ENCODE measurements around the gene LYZL4.

The LYZL4 gene

GRCh38 chr3:42369832-42370231, 40.6 kb downstream of the LYZL4 start:
- no peak for DNase-seq

DNA sequence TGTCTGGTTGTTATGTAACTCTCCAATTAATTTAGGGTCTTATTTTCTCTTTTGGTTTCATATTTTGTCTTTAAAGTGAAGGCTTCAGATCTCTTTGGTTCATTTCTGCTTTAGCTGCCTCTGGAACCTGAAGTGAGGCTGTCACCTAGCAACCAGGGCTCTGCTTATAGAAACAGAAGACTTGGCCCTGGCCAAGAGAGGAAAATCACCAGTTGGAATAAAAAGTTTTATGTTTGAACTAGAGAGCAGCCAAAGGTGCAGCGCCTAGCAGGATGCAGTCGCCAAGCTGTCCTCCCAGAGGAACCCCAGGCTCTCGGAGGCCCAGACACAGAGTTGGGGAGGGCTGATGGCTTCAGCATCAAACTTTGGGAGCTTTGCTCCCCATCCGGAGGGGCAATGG, 41.1 kb downstream of the LYZL4 start:
- peak; percentile 42 for DNase-seq

DNA sequence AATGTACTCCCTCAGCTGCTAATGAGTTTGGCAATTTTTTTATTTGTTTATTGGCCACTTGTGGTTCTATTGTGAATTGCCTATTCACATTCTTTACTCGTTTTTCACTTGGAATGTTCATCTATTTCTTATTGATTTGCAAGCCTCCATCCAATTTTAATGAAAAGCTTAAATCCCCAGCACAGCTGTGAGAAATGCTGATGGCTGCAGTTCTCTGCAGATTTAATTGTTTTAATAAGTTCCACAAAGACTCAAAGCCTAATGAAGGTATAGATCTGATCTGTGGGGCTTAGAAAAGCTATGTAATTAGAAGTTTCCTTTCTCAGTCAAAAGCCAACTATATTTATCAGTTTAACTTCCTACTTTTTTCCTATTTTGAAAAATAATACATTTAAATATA, 41.5 kb downstream of the LYZL4 start:
- no peak for DNase-seq

DNA sequence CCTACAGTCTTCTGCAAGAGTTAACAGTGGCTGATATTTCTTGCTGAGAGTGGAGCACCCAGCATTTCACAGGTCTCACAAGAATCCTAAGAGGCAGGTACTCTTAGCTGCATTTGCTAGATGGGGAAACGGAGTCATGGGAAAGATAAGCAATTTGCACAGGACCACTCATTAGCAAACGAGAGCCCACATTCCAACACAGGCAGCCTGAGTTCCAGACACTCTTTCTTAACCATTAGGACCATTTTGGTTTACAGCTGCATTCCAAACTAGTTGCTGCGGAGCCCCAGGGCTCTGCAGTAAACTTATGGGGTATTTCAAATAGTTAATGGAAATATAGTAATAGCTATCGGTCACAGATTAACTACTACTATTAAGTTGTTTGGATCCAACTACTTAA, 42.5 kb downstream of the LYZL4 start:
- DNase-seq: no peak

GRCh38 chr3:42366550-42366949, 43.9 kb downstream of the LYZL4 start:
- DNase-seq: no peak

DNA sequence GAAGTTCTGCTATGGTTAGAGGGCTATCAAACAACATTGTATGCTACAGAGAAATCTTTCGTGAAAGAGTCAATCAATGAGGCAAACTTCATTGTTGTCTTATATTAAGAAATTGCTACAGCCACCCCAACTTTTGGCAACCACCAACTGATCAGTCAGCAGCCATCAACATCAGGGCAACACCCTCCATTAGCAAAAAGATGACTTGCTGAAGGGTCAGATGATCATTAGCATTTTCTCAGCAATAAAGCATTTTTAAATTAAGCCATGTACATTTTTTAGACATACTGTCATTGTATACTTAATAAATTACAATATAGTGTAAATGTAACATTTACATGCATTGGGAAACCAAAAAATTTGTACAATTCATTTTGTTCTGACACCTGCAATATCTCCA, 53.1 kb downstream of the LYZL4 start:
- no peak for DNase-seq

DNA sequence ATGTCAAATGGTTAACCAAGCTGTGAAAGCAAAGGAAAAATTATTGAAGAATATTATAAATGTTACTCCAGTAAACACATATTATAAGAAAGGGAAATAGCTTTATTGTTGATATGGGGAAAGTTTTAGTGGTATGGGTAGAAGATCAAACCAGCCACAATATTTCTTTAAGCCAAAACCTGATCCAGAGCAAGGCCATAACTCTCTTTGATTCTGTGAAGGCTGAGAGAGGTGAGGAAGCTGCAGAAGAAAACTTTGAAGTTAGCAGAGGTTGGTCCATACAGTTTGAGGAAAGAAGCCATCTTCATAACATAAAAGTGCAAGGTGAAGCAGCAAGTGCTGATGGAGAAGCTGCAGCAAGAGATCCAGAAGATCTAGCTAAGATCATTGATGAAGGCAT, 54.8 kb downstream of the LYZL4 start:
- no peak for DNase-seq

- DNase-seq: no peak
Observed at GRCh38 chr3:42353631-42354030, 56.8 kb downstream of the LYZL4 start.

GRCh38 chr3:42351207-42351606, 59.2 kb downstream of the LYZL4 start:
- DNase-seq: no peak

- DNase-seq: no peak
Observed at GRCh38 chr3:42349765-42350594, 60.4 kb downstream of the LYZL4 start.

DNA sequence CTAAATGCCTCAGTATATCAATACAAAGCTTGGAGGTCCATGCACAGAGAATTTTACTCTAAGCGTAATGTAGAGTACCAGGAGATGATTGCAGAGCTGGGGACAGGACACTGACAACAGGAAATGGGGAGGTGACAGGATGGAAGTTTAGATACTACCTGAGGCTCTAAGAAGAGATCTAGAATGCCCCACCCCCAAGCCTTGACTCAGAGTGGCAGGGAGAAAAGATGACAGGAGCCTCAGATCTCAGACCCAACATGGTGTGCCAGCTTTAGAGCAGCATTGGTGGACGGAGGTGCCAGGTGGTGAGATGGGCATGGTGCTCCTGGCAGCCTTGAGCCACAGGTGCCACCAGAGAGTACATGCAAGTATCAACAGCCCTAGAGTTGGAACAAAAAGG, 62.5 kb downstream of the LYZL4 start:
- DNase-seq: no peak
